Stimulated activated CD8-positive, alpha-beta memory T cell treated with anti-CD3 and anti-CD28 coated beads, Interleukin-15, amount 100 ng/mL, for 4 hours (primary cell): ENCODE results near the gene ILK.

Source experiments
- DNase-seq, 2 donors: peaks; one replicate each; pipeline ENCODE4 v3.0.0-alpha.2; 2020; ENCODE audit warnings: low read depth in 2 of 2

The ILK gene

GRCh38 chr11:6636480-6636879, 32.9 kb downstream of the ILK start:
- no peak for DNase-seq

- DNase-seq, result no peak
Measured at GRCh38 chr11:6637871-6638270, 34.3 kb downstream of the ILK start.

- no peak for DNase-seq
Measured at GRCh38 chr11:6638429-6638828, 34.9 kb downstream of the ILK start.

GRCh38 chr11:6640036-6640984, 36.7 kb downstream of the ILK start:
- DNase-seq, result no peak

- no peak for DNase-seq
Measured at GRCh38 chr11:6640985-6641701, 37.6 kb downstream of the ILK start.

- no peak for DNase-seq
Measured at GRCh38 chr11:6642957-6643356, 39.4 kb downstream of the ILK start.

- no peak for DNase-seq
Measured at GRCh38 chr11:6646071-6646470, 42.5 kb downstream of the ILK start.

DNA sequence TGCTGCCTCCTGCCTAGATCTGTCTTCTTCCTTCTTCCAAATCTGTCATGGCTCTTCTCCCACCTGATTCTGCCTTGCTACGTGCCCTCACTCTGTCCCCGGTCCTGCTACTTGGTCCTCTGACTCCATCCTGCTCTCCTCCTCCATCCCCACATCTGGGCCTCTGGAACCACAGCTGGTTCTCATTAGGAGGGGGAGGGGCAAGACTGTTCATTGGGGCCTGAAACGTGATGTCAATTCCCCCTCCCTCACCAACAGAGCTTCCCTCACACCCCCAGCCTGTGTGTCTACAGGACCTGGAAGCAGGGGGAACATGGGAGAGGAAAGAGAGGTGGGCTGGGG, 43.0 kb downstream of the ILK start:
- DNase-seq, result no peak

DNA sequence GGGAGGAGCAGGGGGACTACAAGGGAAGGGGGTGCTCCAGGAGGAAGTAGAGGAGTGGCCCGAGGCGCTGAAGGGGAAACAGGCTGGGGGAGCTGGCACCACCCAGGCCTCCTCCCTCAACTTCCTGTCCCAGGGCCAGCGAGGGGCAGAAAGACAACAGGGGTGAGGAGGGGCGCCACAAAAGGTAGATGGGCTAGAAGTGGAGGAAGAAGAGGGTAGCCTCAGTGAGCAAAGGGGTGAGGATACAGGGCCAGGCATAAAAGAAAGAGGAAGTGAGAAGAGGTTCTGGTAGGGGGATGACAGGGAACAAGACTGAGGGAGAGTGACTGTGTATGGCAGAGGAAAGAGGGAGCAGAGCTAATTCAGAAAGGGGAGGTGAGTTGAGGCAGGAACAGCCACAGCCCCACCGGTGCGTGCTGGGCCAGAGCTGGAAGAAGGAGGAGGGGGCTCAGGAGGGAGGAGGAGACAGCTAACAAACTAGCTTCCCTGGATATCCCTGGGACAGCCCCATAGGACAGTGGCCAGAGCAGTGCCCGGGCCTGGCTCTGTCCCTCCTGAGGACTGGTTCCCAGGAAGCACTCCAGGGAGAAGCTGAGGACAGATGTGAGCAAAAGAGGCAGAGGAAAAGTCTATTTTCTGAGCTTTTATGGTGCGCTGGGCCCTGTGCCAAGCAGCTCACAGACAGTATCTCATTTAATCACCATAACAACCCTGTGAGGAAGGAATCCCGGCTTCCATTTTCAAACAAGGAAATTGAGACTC, 43.5 kb downstream of the ILK start:
- no peak for DNase-seq

DNA sequence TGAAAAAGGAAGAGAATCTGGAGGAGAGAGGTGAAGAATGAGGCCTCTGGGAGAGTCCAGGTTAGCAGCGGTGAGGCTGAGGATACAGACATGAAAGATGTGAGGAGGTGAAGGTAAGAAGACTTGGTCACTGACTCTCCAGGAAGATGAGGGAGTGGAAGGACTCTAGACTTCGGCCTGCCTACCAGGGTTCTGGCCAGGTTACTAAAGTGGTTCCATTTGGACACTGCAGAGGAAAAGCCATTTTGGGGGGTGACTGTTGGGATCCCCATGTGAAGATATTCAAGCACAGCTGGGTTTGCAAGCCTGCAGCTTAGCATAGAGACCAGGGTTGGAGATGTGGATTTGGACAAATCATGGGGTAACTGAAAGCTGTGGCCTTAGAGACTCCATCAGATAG, 44.3 kb downstream of the ILK start:
- no peak for DNase-seq

- no peak for DNase-seq
Measured at GRCh38 chr11:6648501-6648900, 44.9 kb downstream of the ILK start.

GRCh38 chr11:6650104-6650503, 46.5 kb downstream of the ILK start:
- no peak for DNase-seq

- peak in 1 of 2 donors; percentile 43 for DNase-seq
Measured at GRCh38 chr11:6650980-6651379, 47.4 kb downstream of the ILK start.

DNA sequence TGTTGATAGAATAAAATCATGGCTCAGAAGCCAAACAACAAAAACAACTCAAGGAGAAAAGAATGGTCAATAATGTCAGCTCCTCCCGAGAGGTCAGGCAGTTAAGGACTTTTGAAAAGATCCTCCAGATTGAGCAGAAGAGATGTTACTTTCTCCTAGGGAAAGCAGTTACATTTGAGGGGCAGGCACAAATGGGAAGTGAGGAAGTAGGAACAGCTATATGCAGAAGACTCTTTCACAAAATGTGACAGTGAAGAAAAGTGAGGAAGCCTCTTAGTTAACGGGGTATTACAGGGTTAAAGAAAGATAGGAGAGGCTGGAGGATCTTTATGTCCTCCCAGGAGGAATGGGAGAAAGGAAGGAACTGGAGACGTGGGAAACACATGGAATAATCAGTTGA, 48.6 kb downstream of the ILK start:
- DNase-seq, result no peak

- no peak for DNase-seq
Measured at GRCh38 chr11:6653097-6653496, 49.5 kb downstream of the ILK start.

- DNase-seq, result no peak
Measured at GRCh38 chr11:6653656-6654055, 50.1 kb downstream of the ILK start.

DNA sequence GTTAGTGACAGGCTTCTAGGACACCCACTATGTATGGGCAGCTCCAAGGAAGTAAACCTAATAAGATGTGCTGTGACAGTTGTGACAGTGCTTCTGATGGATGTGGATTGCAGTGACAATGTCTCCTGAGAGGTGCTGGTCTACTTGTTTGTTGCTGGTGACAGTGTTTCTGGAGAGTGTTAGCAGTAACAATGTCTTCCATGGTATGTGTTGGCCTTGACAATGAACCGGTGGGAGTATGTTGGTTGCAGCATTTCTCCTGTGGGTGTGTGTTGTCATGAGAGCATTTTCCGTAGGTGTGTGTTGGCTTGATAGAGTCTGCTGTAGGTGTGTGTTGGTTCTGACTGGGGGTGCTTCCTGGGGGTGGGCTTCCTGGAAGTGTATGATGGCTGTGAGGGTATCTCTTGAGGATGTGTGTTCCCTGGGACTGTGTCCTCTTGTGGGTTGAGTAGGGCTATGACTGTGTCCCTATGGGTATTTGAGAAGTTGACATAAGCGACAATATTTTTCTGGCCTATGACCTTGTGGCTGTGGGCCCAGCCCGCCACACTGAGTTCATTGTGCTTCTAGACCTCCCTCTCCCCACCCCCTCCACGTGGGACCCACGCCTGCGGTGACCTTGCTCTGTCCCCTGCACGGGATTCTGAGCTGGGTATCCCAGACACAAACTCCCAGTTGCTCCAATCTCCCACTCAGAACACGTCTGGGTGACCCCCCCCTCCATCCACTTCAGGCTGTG, 50.9 kb downstream of the ILK start:
- no peak for DNase-seq

- no peak for DNase-seq
Measured at GRCh38 chr11:6655020-6655789, 51.6 kb downstream of the ILK start.

GRCh38 chr11:6655790-6656583, 52.4 kb downstream of the ILK start, which contains the start of gene DCHS1:
Gene DCHS1, minus strand, starts transcription at chr11:6655809. Its CDS starts 14,196 bp downstream, at chr11:6641613.
- no peak for DNase-seq

- no peak for DNase-seq
Measured at GRCh38 chr11:6656584-6656915, 53.0 kb downstream of the ILK start.
